HG03469 (cell line): Measurements from ENCODE around the gene DOCK6.

Experiments used
- ATAC-seq: cut with Tn5 transposase; IDR thresholded peaks from one replicate; pipeline ENCODE4 v1.9.1; 2021; ENCODE audit warnings: mild to moderate bottlenecking, moderate library complexity, moderate number of reproducible peaks; ENCODE audit not compliant: unreplicated experiment

Gene DOCK6

GRCh38 chr19:11261971-11262839, at the start of gene DOCK6:
Gene DOCK6, minus strand, starts transcription at chr19:11262524. Its CDS starts 84 bp downstream, at chr19:11262440.
- no peak for ATAC-seq

GRCh38 chr19:11306337-11306736, 44.0 kb upstream of the DOCK6 start:
- no peak for ATAC-seq

- no peak for ATAC-seq
These were observed 42.6 kb upstream of the DOCK6 start for GRCh38 chr19:11304936-11305335.

GRCh38 chr19:11300811-11301120, 38.4 kb upstream of the DOCK6 start:
- no peak for ATAC-seq

- no peak for ATAC-seq
These were observed 37.9 kb upstream of the DOCK6 start for GRCh38 chr19:11299946-11300810.

- no peak for ATAC-seq
These were observed 33.9 kb upstream of the DOCK6 start for GRCh38 chr19:11296264-11296663.

- no peak for ATAC-seq
These were observed 33.4 kb upstream of the DOCK6 start, which contains the start of gene TSPAN16 for GRCh38 chr19:11295665-11296245. Gene TSPAN16, plus strand, starts transcription at chr19:11296160. Its CDS starts 138 bp downstream, at chr19:11296298.

GRCh38 chr19:11295180-11295579, 32.9 kb upstream of the DOCK6 start:
- ATAC-seq = no peak

GRCh38 chr19:11293433-11294389, 31.4 kb upstream of the DOCK6 start:
- ATAC-seq = no peak

GRCh38 chr19:11291991-11292390, 29.7 kb upstream of the DOCK6 start:
- no peak for ATAC-seq

GRCh38 chr19:11291415-11291814, 29.1 kb upstream of the DOCK6 start:
- no peak for ATAC-seq

GRCh38 chr19:11290256-11290655, 27.9 kb upstream of the DOCK6 start:
- no peak for ATAC-seq

GRCh38 chr19:11288349-11288748, 26.0 kb upstream of the DOCK6 start:
- ATAC-seq = no peak

GRCh38 chr19:11286312-11286974, 24.1 kb upstream of the DOCK6 start:
- no peak for ATAC-seq

GRCh38 chr19:11284515-11284914, 22.2 kb upstream of the DOCK6 start:
- ATAC-seq = no peak

GRCh38 chr19:11281356-11282049, 19.2 kb upstream of the DOCK6 start:
- no peak for ATAC-seq

- ATAC-seq = no peak
These were observed 17.3 kb upstream of the DOCK6 start for GRCh38 chr19:11279505-11280236.

GRCh38 chr19:11278670-11279069, 16.3 kb upstream of the DOCK6 start:
- ATAC-seq = no peak
